HG03064 (cell line): ENCODE measurements around the gene IRAK1.

Experiments used
- ATAC-seq: cut with Tn5 transposase; IDR thresholded peaks from one replicate; pipeline ENCODE4 v1.9.1; 2021; ENCODE audit warnings: low read depth; ENCODE audit not compliant: unreplicated experiment

IRAK1 gene

GRCh38 chrX:154019633-154020528 is at the start of gene IRAK1:
IRAK1 (minus strand) TSS chrX:154019902; CDS start chrX:154019812, 90 bp downstream.
- ATAC-seq, result peak; percentile 44

DNA sequence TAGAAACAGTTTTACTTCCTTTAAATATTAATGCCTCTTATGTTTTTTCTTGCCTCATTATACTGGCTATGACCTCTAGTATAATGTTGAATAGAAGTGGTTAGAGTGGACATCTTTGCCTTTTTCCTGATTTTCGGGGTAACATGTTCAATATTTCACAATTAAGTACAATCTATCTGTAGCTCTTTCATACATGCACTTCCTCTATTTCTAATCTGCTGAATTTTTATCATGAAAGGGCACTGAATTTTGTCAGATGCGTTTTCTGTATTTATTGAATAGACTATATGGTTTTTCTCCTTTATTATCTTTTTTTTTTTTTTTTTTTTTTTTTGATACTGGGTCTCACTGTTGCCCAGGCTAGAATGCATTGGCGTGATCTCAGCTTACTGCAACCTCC is 48.9 kb upstream of the IRAK1 start:
- ATAC-seq, result no peak

DNA sequence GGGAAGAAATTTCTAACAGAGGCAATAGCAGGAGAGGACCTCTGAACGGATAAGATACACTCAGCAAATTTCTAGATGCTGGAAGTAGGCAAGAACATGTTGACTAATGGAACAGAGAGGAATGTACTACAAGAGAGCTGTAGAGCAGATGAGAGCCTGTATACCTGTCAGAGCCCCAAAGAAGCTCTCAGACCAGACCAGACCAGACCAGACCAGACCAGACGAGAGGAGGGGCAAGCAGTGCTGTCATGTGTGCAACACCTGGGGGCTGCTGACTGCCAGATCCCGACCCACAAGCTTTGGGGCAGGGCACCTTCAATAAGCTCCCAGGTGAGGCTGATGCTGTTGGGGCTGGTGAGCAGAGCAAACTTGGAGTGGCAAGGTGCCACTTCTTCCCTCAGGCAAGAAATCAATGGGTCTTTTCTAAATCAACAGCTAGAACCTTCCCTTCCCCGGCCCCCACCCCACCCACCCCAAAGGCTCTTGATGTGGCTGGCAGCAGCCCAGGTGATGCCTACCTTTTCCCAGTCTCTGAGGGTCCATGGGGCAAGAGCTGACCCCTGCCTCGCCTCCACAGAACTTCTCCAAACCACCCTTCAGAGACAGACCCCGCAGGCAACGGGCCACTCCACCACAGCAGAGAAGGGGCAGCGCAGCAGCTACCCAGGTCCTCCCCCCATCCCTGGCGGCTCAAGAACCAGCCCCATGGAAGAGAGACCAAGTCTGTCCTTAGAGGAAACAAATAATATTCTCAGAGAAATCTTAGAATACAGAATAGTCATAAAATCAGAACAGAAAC is 45.1 kb upstream of the IRAK1 start:
- ATAC-seq, result no peak

GRCh38 chrX:154063234-154063633 is 43.5 kb upstream of the IRAK1 start:
- ATAC-seq, result no peak

- no peak for ATAC-seq
Measured at GRCh38 chrX:154061801-154062200, 42.1 kb upstream of the IRAK1 start.

DNA sequence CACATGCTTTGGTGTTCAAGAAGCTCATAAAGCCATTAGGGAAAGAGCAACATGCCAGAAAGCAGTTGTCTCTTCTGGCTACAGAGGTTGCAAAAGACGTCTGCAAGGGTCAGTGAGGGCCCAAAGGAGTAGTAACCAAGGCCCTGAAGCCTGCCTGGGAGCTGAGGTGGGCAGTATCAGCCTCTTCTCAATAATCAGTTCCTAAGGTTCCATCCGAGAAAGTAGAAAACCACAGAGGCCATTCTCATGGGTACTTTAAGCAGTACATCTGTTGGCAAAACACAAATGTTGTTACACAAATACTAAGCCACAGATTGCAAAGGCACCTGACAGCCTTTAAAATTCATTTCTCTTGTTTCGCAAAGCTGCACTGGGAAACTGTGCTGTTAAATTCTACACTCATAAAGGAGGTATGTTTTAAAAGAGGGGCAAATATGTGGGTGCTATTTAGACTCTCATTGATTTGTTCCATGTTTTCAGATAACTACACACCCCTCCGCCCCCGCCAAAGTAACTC is 40.1 kb upstream of the IRAK1 start:
- ATAC-seq, result no peak

DNA sequence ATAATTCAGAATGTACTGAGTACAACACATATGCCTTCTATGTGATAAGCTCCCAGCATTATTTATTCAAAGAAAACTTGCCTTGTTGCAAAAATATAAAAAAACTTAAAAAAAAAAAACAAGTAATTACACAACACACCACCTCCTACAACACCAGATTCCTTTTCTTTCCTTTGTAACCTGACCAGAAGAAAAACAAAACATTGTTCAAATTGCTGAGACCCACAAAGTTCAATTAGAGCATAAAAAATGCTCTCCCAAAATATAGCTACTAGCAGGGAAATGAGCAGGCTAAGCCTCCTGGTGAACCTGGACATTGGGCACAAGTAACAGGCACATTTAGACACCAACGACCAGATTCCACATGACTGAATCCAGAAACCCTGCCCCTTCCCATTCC is 39.5 kb upstream of the IRAK1 start:
- ATAC-seq, result no peak

DNA sequence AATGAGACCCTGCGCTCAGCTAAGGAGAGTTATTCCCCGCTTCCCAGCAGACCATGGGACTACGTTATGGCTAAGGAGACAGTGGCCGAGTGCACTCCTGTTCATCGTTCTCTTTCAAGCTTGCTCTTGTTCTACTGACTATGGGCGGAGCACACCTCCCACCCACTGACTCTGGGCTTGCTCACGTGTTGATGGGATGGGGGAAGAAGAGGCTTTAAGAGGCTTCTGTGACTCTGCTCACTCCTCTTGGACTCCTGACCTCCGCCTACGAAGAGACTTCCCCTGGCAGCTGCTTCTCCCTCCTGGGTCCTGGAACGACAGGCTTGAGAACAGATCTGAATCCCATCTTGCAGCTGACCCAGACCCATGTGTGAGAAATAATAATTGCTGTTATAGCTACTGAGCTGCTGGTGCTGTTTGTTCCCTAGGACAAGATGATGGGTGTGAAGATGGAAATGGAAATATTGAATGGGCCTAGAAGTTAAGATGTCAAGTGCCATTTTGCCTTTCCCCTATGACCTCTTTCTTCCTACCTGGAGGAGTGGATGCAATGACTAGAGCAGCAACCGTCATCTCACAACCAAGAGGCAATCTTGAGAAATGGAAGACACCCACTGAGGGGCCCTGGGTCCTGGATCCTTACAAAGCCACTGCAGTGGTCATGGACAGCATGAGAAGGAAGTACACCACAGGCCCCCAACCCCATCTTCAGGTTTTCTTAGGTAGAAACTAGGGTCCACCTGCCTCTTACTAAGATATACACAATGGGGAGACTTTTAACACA is 38.7 kb upstream of the IRAK1 start:
- ATAC-seq, result no peak

DNA sequence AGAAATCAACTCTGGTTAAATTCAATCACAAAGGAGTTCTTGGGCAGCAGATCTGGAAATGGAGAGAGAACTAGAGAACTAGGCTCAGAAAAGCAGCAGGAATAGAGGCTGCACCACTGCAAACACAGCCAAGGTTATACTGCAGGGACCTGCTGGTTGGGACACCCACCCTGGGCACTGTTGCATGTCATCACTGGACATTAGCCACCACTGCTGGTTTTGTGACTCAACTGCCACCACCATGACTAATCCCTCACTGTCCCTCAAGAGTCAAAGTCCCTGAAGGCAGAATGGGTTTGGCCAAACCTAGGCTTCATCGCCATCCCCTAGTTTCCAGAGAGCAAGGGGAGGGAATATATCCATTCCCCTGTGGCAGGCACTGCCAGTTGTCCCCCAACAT is 38.1 kb upstream of the IRAK1 start:
- no peak for ATAC-seq

DNA sequence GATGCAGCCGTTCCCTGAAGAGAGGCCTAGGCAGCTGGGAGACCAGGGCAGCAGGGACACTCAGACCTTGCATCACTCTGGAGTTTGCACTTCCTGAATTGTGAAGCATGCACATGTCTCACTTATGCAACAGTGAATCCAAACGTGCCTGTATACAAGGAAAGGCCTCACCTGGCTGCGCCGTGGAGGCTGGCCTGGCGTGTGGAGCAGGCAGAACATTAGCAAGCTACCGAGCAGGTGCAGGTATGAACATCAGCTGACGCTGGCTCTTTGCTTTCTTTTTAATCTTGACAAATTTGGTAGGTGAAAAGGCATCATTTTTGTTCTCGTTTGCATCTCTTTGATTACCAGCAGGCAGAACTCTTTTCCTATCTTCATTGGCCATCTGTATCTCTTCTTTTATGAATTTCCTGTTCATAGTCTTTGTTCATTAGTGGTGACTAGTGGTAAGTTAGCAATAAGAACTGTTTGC is 37.1 kb upstream of the IRAK1 start:
- no peak for ATAC-seq

DNA sequence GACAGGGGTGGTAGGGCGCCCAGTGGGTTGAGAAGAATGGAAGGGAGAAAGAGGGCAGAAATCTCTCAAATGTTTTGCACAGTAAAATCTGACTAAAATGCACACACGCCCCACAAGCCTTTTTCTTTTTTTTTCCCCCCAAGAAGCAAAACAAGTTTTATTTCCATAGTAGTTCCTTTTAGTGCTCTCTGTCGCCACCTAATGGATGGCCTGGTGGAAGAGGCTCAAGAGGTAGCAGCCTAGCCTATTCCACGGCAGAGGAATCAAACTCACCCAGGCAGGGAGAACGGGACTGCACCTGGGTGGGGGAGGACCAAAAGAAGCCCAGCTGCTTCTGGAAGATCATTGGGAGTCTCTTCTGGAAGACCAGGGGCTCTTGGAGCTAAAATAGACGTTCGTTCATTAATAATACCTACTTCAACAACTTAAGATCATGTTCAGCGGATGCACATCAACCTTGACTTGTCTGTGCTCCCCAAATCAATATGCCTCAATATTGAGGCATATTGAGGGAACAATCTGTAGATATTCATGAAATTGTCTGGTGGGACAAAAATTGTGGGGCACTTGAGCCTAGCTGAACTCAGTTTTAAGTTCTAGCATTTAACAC is 31.6 kb upstream of the IRAK1 start:
- no peak for ATAC-seq

GRCh38 chrX:154050113-154050495 is 30.4 kb upstream of the IRAK1 start:
- no peak for ATAC-seq

GRCh38 chrX:154049209-154050112 is 29.8 kb upstream of the IRAK1 start:
- ATAC-seq, result no peak

GRCh38 chrX:154048398-154048797 is 28.7 kb upstream of the IRAK1 start:
- no peak for ATAC-seq

DNA sequence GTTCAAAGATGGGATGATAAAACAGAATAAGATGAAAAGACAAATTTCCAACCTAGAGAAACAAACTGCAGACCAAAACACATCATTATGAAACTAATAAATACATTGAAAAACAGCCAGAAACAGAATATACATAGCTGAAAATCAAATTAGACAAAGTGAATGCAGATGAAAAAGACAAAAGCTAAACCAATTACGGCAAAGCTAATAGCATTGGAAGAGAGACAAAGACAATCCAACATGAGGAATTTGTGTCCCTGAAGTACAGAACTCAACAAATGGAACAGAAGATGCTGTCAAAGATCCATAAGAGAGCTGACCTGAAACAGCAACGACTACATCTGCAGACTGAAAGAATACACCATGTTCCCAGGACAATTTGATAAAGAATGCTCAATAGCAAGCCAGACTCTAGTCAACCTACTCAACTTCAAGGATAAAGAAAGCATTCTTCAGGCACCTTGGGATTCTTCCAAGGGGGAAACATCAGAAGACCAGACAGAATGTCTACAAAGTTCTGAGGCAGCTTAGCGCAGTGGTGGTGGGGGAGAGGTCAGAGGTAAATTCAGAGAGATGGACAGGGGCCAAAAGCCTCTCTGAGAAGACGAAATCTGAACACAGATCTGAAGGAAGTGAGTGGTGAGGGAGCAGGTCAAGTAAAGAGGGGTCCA is 27.4 kb upstream of the IRAK1 start:
- no peak for ATAC-seq

DNA sequence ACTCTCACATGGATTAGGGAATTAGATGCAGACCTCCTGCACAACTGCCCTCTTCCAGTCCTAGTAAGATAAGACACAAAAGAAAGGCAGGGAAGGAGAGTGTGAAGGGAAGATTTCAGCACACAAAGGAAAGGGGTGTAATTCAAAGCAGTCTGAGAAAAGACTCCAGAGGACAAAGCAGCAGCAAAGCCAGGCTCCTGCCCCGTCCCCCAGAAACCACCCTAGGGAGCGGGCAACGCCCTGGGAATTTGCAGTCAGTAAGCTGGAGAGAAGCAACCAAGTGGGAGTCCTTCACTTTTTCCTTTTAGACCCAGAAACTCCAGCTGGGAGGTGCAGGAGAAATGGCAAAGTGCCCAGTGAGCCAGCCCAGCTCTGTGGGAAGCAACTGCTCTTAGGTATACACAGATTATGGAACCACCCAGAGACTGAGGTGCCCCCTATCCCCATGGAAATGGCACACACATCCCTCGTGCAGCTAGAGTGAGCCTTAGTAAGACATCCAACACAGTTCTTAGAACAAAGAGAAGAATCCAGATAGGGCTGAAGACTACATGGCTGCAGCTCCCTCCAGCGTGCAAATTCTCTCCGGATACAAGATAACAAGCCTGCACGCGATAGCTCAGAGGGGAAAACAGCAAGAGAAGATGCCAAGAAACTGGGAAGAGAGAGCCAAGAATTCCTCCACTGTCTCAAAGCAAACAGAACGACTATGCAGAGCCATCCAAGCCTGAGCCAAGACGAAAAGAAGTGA is 26.5 kb upstream of the IRAK1 start:
- no peak for ATAC-seq

GRCh38 chrX:154044091-154044490 is 24.4 kb upstream of the IRAK1 start:
- ATAC-seq, result no peak
